Activated naive CD4-positive, alpha-beta T cell treated with anti-CD3 and anti-CD28 coated beads, Interleukin-2, amount 50 U/mL, for 72 hours (primary cell): ENCODE data around the gene BMERB1. TPM values are rescaled to one million over a fixed set of nuclear protein-coding genes. Genes with fewer than 3 reads are reported as not detected.

Experiments
- ATAC-seq, 2 donors: fragments of 150-1000 bp; cut with Tn5 transposase; 2 replicates each; pipeline ENCODE4 v1.10.0; 2021; ENCODE audit warnings: mild to moderate bottlenecking in 2 of 2, moderate library complexity in 2 of 2
- DNase-seq, 2 donors: peaks; one replicate each; pipeline ENCODE4 v3.0.0; 2021 to 2022; ENCODE audit warnings: low spot score in 2 of 2
- H3K27ac Mint-ChIP-seq, 2 donors: one replicate each; pipeline ENCODE4 v1.8.0; 2022; ENCODE audit warnings: mild to moderate bottlenecking in 2 of 2, mixed read lengths in 2 of 2
- H3K36me3 Mint-ChIP-seq, 2 donors: one replicate each; pipeline ENCODE4 v1.8.0; 2022; ENCODE audit warnings: mixed read lengths in 2 of 2
- H3K9me3 Mint-ChIP-seq, 2 donors: one replicate each; pipeline ENCODE4 v1.8.0; 2022; ENCODE audit warnings: mixed read lengths in 2 of 2
- total RNA-seq, 2 donors: library from RNA; stranded (reverse); gene quantifications; one replicate each; pipeline ENCODE4 v1.2.3, GENCODE V29; 2022

Gene BMERB1
- total RNA-seq, 2 donors from 2014 or later = 5.8 to 20.2 TPM

- Mint-ChIP-seq H3K9me3 (no peaks in the 10 kb centered on the region), H3K27ac (no peak overlapping the region), H3K36me3 (no peaks in the 10 kb centered on the region)
- DNase-seq = no peak
- no peak for ATAC-seq
Measured at GRCh38 chr16:15521390-15521757, 87.0 kb downstream of the BMERB1 start.

GRCh38 chr16:15521758-15522509 lies 87.5 kb downstream of the BMERB1 start:
- no peak for ATAC-seq
- no peak for DNase-seq
- H3K36me3 Mint-ChIP-seq = no peaks in the 10 kb centered on the region
- H3K27ac Mint-ChIP-seq = no peak overlapping the region
- no peaks in the 10 kb centered on the region for H3K9me3 Mint-ChIP-seq

DNA sequence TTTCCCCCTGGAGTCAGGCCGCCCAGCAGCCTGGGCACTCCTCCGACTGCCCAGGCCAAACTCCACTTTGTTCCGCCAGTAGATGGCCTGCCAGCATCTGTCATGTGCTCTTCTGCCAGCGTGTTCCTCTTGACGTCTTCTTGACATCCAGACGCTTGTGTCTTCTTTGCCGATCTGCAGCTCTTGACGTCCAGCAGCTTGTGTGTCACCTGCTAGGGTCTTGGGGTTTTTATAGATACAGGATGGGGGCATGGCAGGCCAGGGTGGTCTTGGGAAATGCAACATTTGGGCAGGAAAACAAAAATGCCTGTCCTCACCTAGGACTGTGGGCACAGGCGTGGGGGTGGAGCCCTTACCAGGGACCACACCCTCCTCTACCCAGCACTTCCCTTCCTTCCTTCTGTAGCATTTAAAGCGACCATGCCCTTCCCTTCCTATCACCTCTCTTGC lies 88.7 kb downstream of the BMERB1 start:
- Mint-ChIP-seq H3K36me3 (no peaks in the 10 kb centered on the region), H3K27ac (peak overlapping the region; percentile 57 to 83), H3K9me3 (no peaks in the 10 kb centered on the region)
- DNase-seq (no peak), ATAC-seq (no peak)

- ATAC-seq (no peak), DNase-seq (no peak)
- no peaks in the 10 kb centered on the region for H3K9me3 Mint-ChIP-seq
- H3K27ac Mint-ChIP-seq = no peak overlapping the region
- no peaks in the 10 kb centered on the region for H3K36me3 Mint-ChIP-seq
Measured at GRCh38 chr16:15523939-15524338, 89.6 kb downstream of the BMERB1 start.

DNA sequence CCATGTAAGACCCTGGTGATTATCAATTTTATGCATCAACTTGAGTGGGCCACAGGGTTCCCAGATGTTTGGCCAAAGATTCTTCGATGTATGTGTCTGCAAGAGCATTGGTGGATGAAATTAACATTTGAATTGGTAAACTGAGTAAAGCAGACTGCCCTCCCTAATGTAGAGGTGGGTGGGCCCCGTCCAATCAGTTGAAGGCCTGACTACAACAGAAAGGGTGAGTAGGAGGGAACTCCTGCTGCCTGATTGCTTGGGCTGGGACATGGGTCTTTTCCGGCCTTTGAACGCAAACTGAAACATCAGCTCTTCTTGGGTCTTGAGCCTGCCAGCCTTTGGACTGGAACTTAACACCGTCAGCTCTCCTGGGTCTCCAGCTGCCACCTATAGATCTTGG lies 90.6 kb downstream of the BMERB1 start:
- H3K9me3 Mint-ChIP-seq = no peaks in the 10 kb centered on the region
- no peak for ATAC-seq

GRCh38 chr16:15526097-15526496 lies 91.7 kb downstream of the BMERB1 start:
- no peaks in the 10 kb centered on the region for H3K9me3 Mint-ChIP-seq
- peaks cover 0 to 2% of the 10 kb centered on the region in 2 donors for H3K36me3 Mint-ChIP-seq
- H3K27ac Mint-ChIP-seq = no peak overlapping the region
- ATAC-seq (no peak), DNase-seq (no peak)

More for the DNA sequence above, 90.6 kb downstream of the BMERB1 start:
- H3K36me3 Mint-ChIP-seq = no peaks in the 10 kb centered on the region
- H3K27ac Mint-ChIP-seq = no peak overlapping the region
- DNase-seq = no peak

- Mint-ChIP-seq H3K9me3 (no peaks in the 10 kb centered on the region), H3K36me3 (peaks cover 0 to 5% of the 10 kb centered on the region in 2 donors), H3K27ac (no peak overlapping the region)
- DNase-seq (no peak), ATAC-seq (no peak)
Measured at GRCh38 chr16:15526731-15527130, 92.3 kb downstream of the BMERB1 start.

DNA sequence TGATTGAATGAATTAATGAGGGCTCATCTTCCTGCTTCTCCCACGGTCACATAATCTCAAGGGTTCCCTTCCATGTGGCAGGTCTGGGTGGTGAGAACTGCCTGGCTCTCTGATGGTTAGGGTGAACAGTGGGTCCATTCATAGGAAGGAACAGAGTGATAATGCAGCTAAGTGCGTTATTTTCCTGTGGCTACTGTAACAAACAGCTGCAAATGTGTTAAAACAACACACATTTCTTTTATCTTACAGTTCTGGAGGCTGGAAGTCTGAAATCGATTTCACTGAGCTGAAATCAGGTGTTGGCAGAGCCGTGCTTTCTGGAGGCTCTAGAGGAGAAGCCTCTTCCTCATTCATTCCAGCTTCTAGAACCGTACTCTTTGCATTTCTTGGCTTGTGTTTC lies 95.3 kb downstream of the BMERB1 start:
- no peak for DNase-seq
- Mint-ChIP-seq H3K27ac (no peak overlapping the region), H3K9me3 (peaks cover 0 to 2% of the 10 kb centered on the region in 2 donors), H3K36me3 (peaks cover 0 to 7% of the 10 kb centered on the region in 2 donors)
- ATAC-seq = no peak

DNA sequence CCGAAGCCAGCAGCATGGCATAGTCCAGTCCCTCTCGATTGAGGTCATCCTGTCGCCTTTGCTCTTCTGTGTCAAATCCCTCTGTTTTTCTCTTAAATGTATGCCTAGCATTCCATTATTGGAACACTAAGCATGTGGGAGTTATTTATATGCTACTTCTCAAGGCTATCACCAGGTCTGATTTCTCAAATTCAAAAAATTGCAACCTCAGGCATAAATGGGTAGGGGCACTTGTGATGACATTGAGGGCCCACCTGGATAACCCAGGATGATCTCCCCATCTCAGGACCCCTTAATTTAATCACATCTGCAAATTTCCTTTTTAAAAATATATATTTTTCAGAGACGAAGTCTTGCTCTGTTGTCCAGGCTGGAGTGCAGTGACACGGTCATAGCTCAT lies 95.7 kb downstream of the BMERB1 start:
- Mint-ChIP-seq H3K27ac (no peak overlapping the region), H3K36me3 (peaks cover 0 to 12% of the 10 kb centered on the region in 2 donors), H3K9me3 (peaks cover 0 to 5% of the 10 kb centered on the region in 2 donors)
- no peak for ATAC-seq
- DNase-seq = no peak

- H3K27ac Mint-ChIP-seq = no peak overlapping the region
- DNase-seq (no peak), ATAC-seq (no peak)
- H3K9me3 Mint-ChIP-seq = peaks cover 0 to 20% of the 10 kb centered on the region in 2 donors
- peaks cover 0 to 32% of the 10 kb centered on the region in 2 donors for H3K36me3 Mint-ChIP-seq
Measured at GRCh38 chr16:15532825-15533224, 98.4 kb downstream of the BMERB1 start.

- H3K9me3 Mint-ChIP-seq = peaks cover 0 to 20% of the 10 kb centered on the region in 2 donors
- ATAC-seq = no peak
- DNase-seq = no peak
- peaks cover 0 to 32% of the 10 kb centered on the region in 2 donors for H3K36me3 Mint-ChIP-seq
- H3K27ac Mint-ChIP-seq = no peak overlapping the region
Measured at GRCh38 chr16:15533386-15533785, 99.0 kb downstream of the BMERB1 start.

GRCh38 chr16:15535772-15536171 lies 101.4 kb downstream of the BMERB1 start:
- Mint-ChIP-seq H3K36me3 (peaks cover 0 to 32% of the 10 kb centered on the region in 2 donors), H3K9me3 (peaks cover 0 to 20% of the 10 kb centered on the region in 2 donors), H3K27ac (peak overlapping the region; percentile 60 to 68)
- ATAC-seq (peak in 1 of 2 donors; percentile 74), DNase-seq (no peak)

DNA sequence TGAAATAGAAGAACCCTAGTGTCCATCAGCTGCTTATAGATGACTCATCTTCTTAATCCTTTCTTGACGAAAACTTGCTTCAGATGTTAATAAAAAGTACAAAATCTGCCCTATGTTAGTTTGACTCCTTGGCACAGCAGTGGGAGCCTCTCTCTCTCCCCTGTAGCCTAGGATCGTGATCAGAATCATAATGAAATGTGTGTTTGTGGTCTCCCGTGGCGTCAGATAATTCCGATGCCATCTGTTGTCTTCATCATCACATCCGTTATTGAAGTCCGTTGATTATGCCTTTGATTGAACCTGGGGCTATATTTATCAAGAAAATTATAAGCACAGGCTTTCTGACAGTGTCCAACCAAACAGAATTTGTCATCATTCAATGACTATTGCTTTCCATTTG lies 102.5 kb downstream of the BMERB1 start:
- ATAC-seq (no peak), DNase-seq (no peak)
- peaks cover 0 to 20% of the 10 kb centered on the region in 2 donors for H3K9me3 Mint-ChIP-seq
- peak overlapping the region in 1 of 2 donors; percentile 60 for H3K27ac Mint-ChIP-seq
- H3K36me3 Mint-ChIP-seq = peaks cover 0 to 27% of the 10 kb centered on the region in 2 donors

DNA sequence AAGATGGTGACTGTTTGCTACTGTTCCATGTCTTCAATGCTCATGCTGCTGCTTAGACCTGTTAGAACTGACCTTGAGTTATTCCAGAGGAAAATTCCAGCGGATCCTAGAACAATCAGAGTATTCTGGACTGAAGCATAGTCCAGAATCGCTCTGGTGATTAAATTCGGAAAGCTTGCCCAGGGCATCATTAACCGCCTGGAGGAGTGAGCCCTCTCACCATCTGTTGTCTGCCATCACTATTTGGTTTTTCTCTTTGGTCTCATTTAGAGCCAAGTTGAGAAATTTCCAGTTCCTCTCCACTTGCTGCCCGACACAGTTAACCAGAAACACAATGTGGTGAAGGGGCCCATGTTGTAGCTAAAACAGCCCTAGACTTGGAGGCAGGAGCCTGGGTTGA lies 104.1 kb downstream of the BMERB1 start:
- H3K27ac Mint-ChIP-seq = no peak overlapping the region
- DNase-seq (no peak), ATAC-seq (no peak)
- H3K36me3 Mint-ChIP-seq = peaks cover 0 to 27% of the 10 kb centered on the region in 2 donors
- H3K9me3 Mint-ChIP-seq = peaks cover 0 to 20% of the 10 kb centered on the region in 2 donors

DNA sequence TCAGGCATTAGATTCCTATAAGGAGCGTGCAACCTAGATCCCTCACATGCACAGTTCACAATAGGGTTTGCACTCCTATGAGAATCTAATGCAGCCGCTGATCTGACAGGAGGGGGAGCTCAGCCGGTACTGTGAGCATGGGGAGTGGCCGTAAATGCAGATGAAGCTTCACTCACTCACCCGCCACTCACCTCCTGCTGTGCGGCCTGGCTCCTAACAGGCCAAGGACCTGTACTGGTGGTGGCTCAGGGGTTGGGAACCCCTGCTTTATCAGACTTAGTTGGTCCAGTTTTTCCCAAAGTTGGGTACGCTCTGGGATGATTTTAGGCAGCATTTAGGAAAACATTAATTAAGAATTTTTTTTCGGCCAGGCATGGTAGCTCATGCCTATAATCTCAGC lies 104.8 kb downstream of the BMERB1 start:
- DNase-seq (no peak), ATAC-seq (no peak)
- no peak overlapping the region for H3K27ac Mint-ChIP-seq
- H3K36me3 Mint-ChIP-seq = peaks cover 0 to 27% of the 10 kb centered on the region in 2 donors
- H3K9me3 Mint-ChIP-seq = peaks cover 0 to 20% of the 10 kb centered on the region in 2 donors

- DNase-seq (no peak), ATAC-seq (no peak)
- Mint-ChIP-seq H3K9me3 (peaks cover 0 to 5% of the 10 kb centered on the region in 2 donors), H3K36me3 (peaks cover 0 to 6% of the 10 kb centered on the region in 2 donors), H3K27ac (no peak overlapping the region)
Measured at GRCh38 chr16:15542261-15542660, 107.9 kb downstream of the BMERB1 start.

DNA sequence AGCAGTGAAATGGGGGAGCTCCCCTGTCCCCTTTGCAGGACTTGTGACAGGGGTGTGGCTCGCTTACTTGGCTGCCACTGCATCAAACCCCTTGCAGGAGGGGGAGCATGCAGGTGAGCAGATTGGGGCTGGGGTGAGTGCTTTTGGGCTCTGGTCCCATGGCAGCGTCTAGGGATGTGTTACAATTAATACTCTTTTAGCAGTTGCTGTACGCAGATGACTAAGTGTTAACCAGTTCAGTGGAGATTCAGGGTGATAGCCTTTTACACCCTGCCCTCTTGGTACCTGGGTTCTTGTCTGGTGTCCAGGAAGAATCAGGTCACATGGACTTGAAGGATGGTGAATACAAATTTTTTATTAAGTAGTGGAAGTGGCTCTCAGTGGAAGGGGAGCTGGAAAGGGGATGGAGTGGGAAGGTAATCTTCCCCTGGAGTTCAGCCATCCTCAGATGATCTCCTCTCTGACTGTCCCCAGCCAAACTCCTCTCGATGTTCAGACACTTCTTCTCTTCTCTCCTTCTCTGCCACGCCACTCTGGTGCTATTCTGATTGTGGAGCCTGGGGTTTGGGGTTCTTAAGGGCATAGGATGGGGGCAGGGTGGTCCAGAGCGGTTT lies 108.5 kb downstream of the BMERB1 start:
- ATAC-seq (no peak), DNase-seq (no peak)
- no peak overlapping the region for H3K27ac Mint-ChIP-seq
- H3K9me3 Mint-ChIP-seq = peaks cover 0 to 5% of the 10 kb centered on the region in 2 donors
- peaks cover 0 to 6% of the 10 kb centered on the region in 2 donors for H3K36me3 Mint-ChIP-seq

DNA sequence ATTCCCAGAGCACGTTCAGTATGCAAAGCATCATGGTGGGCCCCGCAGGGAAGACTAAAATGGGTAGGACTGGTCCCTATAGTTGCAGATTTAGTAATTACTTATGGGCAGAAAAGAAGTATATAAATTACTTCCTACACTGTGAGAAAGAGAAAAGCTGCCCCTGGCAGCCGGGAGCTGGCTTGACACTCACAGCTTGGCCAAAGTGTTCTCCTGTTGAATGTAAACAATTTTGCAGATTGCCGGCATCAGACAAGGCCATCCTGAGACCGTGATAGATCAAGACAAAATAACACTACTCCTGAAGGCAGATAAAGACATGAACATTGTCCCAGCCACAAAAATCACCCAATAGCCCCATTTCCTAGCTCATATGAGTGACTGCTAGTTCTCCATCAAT lies 110.0 kb downstream of the BMERB1 start:
- no peak for DNase-seq

More for the DNA sequence above, 110.0 kb downstream of the BMERB1 start:
- ATAC-seq = no peak
- Mint-ChIP-seq H3K36me3 (peaks cover 0 to 6% of the 10 kb centered on the region in 2 donors), H3K9me3 (peaks cover 0 to 5% of the 10 kb centered on the region in 2 donors), H3K27ac (no peak overlapping the region)
